HL-60 (cell line): Measurements from ENCODE around the gene DBN1.
A peak's percentile ranks its signal among the peaks of the same experiment; 100 is the strongest.

Experiments
- GABPA ChIP-seq: IDR thresholded peaks from 2 replicates; pipeline ENCODE4 v1.6.1; 2012; ENCODE audit warnings: low read depth
- POLR2AphosphoS5 ChIP-seq: IDR thresholded peaks from 2 replicates; pipeline ENCODE4 v1.6.1; 2012; ENCODE audit warnings: low read depth
- SPI1 ChIP-seq: IDR thresholded peaks from 2 replicates; pipeline ENCODE4 v1.6.1; 2012; ENCODE audit warnings: low read depth, mild to moderate bottlenecking, borderline replicate concordance
- TF ChIP-seq, protein P1 (sequence below): IDR thresholded peaks from one replicate; pipeline ENCODE4 v1.5.1; 2011; ENCODE audit warnings: low read length, control low read depth, inconsistent platforms; ENCODE audit not compliant: insufficient read depth
- TF ChIP-seq, protein P2 (sequence below): IDR thresholded peaks from 2 replicates; pipeline ENCODE4 v1.6.1; 2012; ENCODE audit warnings: low read depth; ENCODE audit not compliant: insufficient replicate concordance

DNA sequence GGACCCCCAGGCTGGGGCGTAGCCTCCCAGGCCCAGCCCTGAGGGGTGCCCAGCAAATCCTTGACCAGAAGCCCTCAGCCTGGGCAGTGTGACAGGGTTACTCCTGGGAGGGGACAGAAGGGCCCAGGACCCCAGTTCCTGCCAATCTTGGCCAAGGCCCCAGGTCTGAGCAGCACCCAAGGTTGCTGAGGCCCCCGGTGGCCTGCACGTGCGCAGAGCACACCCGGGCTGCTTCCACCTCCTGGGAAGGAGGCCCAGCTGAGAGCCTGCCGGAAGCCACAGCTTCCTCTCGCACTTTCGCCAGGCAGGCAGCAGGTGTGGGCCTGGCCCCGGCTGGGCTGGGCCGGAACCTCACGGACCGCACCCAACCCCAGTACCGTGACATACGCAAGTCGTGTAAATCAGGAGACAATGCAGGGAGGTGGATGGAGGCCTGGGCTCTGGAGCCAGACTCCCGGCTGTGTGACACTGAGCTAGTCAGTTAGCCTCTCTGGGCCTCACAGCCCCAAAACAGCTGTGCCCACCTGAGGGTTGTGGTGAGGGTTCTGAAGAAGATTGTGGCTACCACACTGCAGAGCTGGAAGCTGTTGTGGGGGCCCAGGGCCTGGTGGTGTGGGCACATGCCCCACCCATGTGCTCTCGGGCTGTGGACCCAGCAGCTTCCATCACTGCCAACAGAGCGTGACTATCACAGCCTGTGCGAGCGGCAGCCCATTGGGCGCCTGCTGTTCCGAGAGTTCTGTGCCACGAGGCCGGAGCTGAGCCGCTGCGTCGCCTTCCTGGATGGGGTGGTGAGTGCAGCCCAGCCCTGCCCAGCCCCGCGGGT lies 41.9 kb downstream of the DBN1 start:
- TF ChIP-seq, protein P1, sequence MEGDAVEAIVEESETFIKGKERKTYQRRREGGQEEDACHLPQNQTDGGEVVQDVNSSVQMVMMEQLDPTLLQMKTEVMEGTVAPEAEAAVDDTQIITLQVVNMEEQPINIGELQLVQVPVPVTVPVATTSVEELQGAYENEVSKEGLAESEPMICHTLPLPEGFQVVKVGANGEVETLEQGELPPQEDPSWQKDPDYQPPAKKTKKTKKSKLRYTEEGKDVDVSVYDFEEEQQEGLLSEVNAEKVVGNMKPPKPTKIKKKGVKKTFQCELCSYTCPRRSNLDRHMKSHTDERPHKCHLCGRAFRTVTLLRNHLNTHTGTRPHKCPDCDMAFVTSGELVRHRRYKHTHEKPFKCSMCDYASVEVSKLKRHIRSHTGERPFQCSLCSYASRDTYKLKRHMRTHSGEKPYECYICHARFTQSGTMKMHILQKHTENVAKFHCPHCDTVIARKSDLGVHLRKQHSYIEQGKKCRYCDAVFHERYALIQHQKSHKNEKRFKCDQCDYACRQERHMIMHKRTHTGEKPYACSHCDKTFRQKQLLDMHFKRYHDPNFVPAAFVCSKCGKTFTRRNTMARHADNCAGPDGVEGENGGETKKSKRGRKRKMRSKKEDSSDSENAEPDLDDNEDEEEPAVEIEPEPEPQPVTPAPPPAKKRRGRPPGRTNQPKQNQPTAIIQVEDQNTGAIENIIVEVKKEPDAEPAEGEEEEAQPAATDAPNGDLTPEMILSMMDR, result no peak
- TF ChIP-seq, protein P2, sequence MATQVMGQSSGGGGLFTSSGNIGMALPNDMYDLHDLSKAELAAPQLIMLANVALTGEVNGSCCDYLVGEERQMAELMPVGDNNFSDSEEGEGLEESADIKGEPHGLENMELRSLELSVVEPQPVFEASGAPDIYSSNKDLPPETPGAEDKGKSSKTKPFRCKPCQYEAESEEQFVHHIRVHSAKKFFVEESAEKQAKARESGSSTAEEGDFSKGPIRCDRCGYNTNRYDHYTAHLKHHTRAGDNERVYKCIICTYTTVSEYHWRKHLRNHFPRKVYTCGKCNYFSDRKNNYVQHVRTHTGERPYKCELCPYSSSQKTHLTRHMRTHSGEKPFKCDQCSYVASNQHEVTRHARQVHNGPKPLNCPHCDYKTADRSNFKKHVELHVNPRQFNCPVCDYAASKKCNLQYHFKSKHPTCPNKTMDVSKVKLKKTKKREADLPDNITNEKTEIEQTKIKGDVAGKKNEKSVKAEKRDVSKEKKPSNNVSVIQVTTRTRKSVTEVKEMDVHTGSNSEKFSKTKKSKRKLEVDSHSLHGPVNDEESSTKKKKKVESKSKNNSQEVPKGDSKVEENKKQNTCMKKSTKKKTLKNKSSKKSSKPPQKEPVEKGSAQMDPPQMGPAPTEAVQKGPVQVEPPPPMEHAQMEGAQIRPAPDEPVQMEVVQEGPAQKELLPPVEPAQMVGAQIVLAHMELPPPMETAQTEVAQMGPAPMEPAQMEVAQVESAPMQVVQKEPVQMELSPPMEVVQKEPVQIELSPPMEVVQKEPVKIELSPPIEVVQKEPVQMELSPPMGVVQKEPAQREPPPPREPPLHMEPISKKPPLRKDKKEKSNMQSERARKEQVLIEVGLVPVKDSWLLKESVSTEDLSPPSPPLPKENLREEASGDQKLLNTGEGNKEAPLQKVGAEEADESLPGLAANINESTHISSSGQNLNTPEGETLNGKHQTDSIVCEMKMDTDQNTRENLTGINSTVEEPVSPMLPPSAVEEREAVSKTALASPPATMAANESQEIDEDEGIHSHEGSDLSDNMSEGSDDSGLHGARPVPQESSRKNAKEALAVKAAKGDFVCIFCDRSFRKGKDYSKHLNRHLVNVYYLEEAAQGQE, result no peak
- peak; percentile 99 for TF ChIP-seq POLR2AphosphoS5
- TF ChIP-seq SPI1, result no peak; the same call in 1 of the 2 replicates
- peak; percentile 63 for TF ChIP-seq GABPA
